Measurements from ENCODE around the gene NR3C2. TPM values are rescaled to one million over a fixed set of nuclear protein-coding genes. Genes with fewer than 3 reads are reported as not detected.

The NR3C2 gene
- total and polyA plus RNA-seq, 2 of the 4 experiments (the other 2 are of a cell fraction) = 1.1 to 2.3 TPM

GRCh38 chr4:148254621-148255343 lies 187.4 kb downstream of the NR3C2 start:
- no peak overlapping the region for H3K18ac ChIP-seq (ENCODE audit: low read depth, low read length)
- no peak overlapping the region for H3K4me2 ChIP-seq (ENCODE audit: low read depth, low read length)
- no peak overlapping the region for H3K4me3 ChIP-seq (ENCODE audit: insufficient read depth, low read depth, low read length)
- no peaks in the 10 kb centered on the region for H3K79me1 ChIP-seq (ENCODE audit: low read depth in 1 of 2, low read length in 2 of 2)
- dilution Hi-C loops (cut with HindIII; ENCODE audit: low sequenced_read_pairs, unreplicated experiment) (no loop called here), in situ Hi-C loops (cut with MboI; ENCODE audit: low sequenced_read_pairs) (no loop called here), intact Hi-C loops (cut with micrococcal nuclease) (no loop called here)
- no peak overlapping the region for H2BK120ac ChIP-seq (ENCODE audit: low read depth, low read length)
- H3K27ac ChIP-seq (ENCODE audit: insufficient read depth, low read length) = no peak overlapping the region
- no peaks in the 10 kb centered on the region for H4K20me1 ChIP-seq (ENCODE audit: insufficient read depth, low read length)
- H3K56ac ChIP-seq (ENCODE audit: extremely low read depth, insufficient read depth, low read length) = no peak overlapping the region
- no peaks in the 10 kb centered on the region for H3K4me1 ChIP-seq (ENCODE audit: control insufficient read depth, insufficient read depth, low read length)
- H2BK5ac ChIP-seq (ENCODE audit: low read depth, low read length, poor library complexity, severe bottlenecking) = no peak overlapping the region
- no peak overlapping the region for H3K14ac ChIP-seq (replicated peaks; ENCODE audit: low read depth, low read length)
- H4K91ac ChIP-seq (ENCODE audit: insufficient read depth, low read depth, low read length) = no peak overlapping the region
- H2AFZ ChIP-seq (replicated peaks; ENCODE audit: low read length, poor library complexity) = no peak overlapping the region
- no peak for ATAC-seq (ENCODE audit: low read depth)
- H3K36me3 ChIP-seq (ENCODE audit: control insufficient read depth, insufficient read depth, low read length) = no peaks in the 10 kb centered on the region
- no peak overlapping the region for H3K23ac ChIP-seq (ENCODE audit: low read depth, low read length)
- CTCF ChIA-PET = no interaction called here
- H3K4ac ChIP-seq (ENCODE audit: low read depth, low read length) = no peak overlapping the region
- no peaks in the 10 kb centered on the region for H3K9me1 ChIP-seq (ENCODE audit: insufficient read depth, low read length)
- H4K8ac ChIP-seq (ENCODE audit: low read depth in 2 of 2, low read length in 2 of 2) = no peak overlapping the region
- POLR2A ChIA-PET (ENCODE audit: unreplicated experiment) = no interaction called here
- WGBS, 2 experiments (ENCODE audit: extremely low coverage in 2 of 2, insufficient read length in 1 of 2) = no CpG with 5 or more reads among the region's 1 CpG
- H2AK9ac ChIP-seq (replicated peaks; ENCODE audit: low read depth, low read length, poor library complexity) = no peak overlapping the region
- H3K9ac ChIP-seq (ENCODE audit: low read depth, low read length) = no peak overlapping the region
- no peak overlapping the region for H2AK5ac ChIP-seq (ENCODE audit: low read depth, low read length)
- H2BK20ac ChIP-seq (ENCODE audit: low read depth, low read length) = no peak overlapping the region
- no peaks in the 10 kb centered on the region for H3K9me3 ChIP-seq (ENCODE audit: control insufficient read depth, insufficient read depth, low read length)
- H3K27me3 ChIP-seq (ENCODE audit: control insufficient read depth, insufficient read depth, low read length) = no peaks in the 10 kb centered on the region
- no peak overlapping the region for H4K5ac ChIP-seq (ENCODE audit: low read depth, low read length)
- TF ChIP-seq CEBPB (IDR thresholded peaks at IDR 0.05; ENCODE audit: low read depth, low read length) = no peak
- TF ChIP-seq RFX5 (IDR thresholded peaks at IDR 0.05; ENCODE audit: low read depth, low read length) = no peak
- no peak for TF ChIP-seq ELK1 (IDR thresholded peaks at IDR 0.05; ENCODE audit: borderline replicate concordance, low read depth, low read length)
- TF ChIP-seq NFE2L2 (IDR thresholded peaks at IDR 0.05; ENCODE audit: low read depth, low read length) = no peak
- TF ChIP-seq CHD1 (IDR thresholded peaks at IDR 0.05; ENCODE audit: low read depth, low read length) = no peak
- TF ChIP-seq RCOR1 (IDR thresholded peaks at IDR 0.05; ENCODE audit: insufficient replicate concordance, low read length) = no peak
- no peak overlapping the region for H2BK15ac ChIP-seq (ENCODE audit: low read depth, low read length)
- DNase-seq = no peak
- BruUV-seq (replicated peaks) = no TSS peak

All from IMR-90 (cell line).